SK-N-SH (cell line): ENCODE results near the gene DNPEP. TPM values are rescaled to one million over a fixed set of nuclear protein-coding genes. Genes with fewer than 3 reads are reported as not detected.

Source experiments
- CTCF ChIA-PET: fragments of 300-600, 350-600 bp; formaldehyde crosslinking; extraction: SDS; loops from one replicate; lab custom pipeline; 2021; lab: Yijun Ruan, JAX
- POLR2A ChIA-PET: fragments of 350-600 bp; sonication (Branson Sonifier 250); formaldehyde crosslinking; extraction: SDS; loops from one replicate; lab custom pipeline; 2020; ENCODE audit warnings: antibody characterized with exemption, inconsistent platforms; lab: Yijun Ruan, JAX
- DNase-seq: peaks from one replicate; pipeline ENCODE4 v3.0.0; 2012
- H2AFZ ChIP-seq: fragments of 200-600 bp; sonication (generic); 2 replicates; pipeline ENCODE4 v1.8.1; 2016; ENCODE audit warnings: antibody characterized with exemption, mild to moderate bottlenecking, low read depth
- H3F3A ChIP-seq: fragments of 200-600 bp; sonication (generic); replicated peaks from 2 replicates; pipeline ENCODE3; 2016; ENCODE audit warnings: antibody characterized with exemption, mild to moderate bottlenecking; ENCODE audit not compliant: insufficient read depth
- H3K27ac ChIP-seq, 2 experiments: fragments of 200-500 bp in 1 of 2; fragments of 200-600 bp in 1 of 2; sonication (Bioruptor generic) in 1 of 2; sonication (generic), shearing (Covaris generic) in 1 of 2; 2 replicates each; pipeline versions ENCODE4 v1.5.1 to v1.6.1; 2014 to 2016; ENCODE audit warnings: low read depth in 2 of 2, inconsistent platforms in 1 of 2, low read length in 1 of 2, mild to moderate bottlenecking in 1 of 2, mixed read lengths in 1 of 2
- H3K27me3 ChIP-seq: fragments of 200-600 bp; sonication (generic), shearing (Covaris generic); 2 replicates; pipeline ENCODE4 v1.6.1; 2016; ENCODE audit warnings: mixed run types; ENCODE audit not compliant: insufficient read depth
- H3K36me3 ChIP-seq, 2 experiments: fragments of 200-500 bp in 1 of 2; fragments of 200-600 bp in 1 of 2; sonication (Bioruptor generic) in 1 of 2; sonication (generic) in 1 of 2; replicated peaks in 1 of 2; 2 replicates each; pipeline versions ENCODE3 to v1.5.1; 2014 to 2016; ENCODE audit warnings: low read length in 1 of 2, mild to moderate bottlenecking in 1 of 2; ENCODE audit not compliant: insufficient read depth in 2 of 2, control insufficient read depth in 1 of 2
- H3K4me1 ChIP-seq, 2 experiments: fragments of 200-500 bp in 1 of 2; fragments of 200-600 bp in 1 of 2; sonication (Bioruptor generic) in 1 of 2; sonication (generic), shearing (Covaris generic) in 1 of 2; 2 replicates each; pipeline versions ENCODE4 v1.5.1 to v1.6.1; 2014 to 2016; ENCODE audit warnings: low read depth in 1 of 2, low read length in 1 of 2, mixed run types in 1 of 2; ENCODE audit not compliant: insufficient read depth in 2 of 2, control insufficient read depth in 1 of 2
- H3K4me2 ChIP-seq: fragments of 200-600 bp; sonication (generic), shearing (Covaris generic); 2 replicates; pipeline ENCODE4 v1.6.1; 2017; ENCODE audit warnings: mixed run types
- H3K4me3 ChIP-seq, 2 experiments: fragments of 200-500 bp in 1 of 2; fragments of 200-600 bp in 1 of 2; sonication (Bioruptor generic) in 1 of 2; sonication (generic), shearing (Covaris generic) in 1 of 2; 2 replicates each; pipeline versions ENCODE4 v1.5.1 to v1.8.1; 2014 to 2016; ENCODE audit warnings: low read depth in 2 of 2, inconsistent platforms in 1 of 2, low read length in 1 of 2, mild to moderate bottlenecking in 1 of 2, mixed read lengths in 1 of 2, moderate library complexity in 1 of 2
- H3K79me2 ChIP-seq: fragments of 200-600 bp; sonication (generic); 2 replicates; pipeline ENCODE4 v1.8.1; 2017; ENCODE audit warnings: mild to moderate bottlenecking; ENCODE audit not compliant: insufficient read depth
- H3K9ac ChIP-seq: fragments of 200-600 bp; sonication (generic); 2 replicates; pipeline ENCODE4 v1.6.1; 2017; ENCODE audit warnings: mixed run types
- H3K9me2 ChIP-seq: fragments of 200-600 bp; sonication (generic); 2 replicates; pipeline ENCODE4 v1.6.1; 2017; ENCODE audit warnings: mixed run types
- H3K9me3 ChIP-seq: fragments of 200-600 bp; sonication (generic); 2 replicates; pipeline ENCODE4 v1.6.1; 2017; ENCODE audit warnings: mixed run types, mild to moderate bottlenecking, moderate library complexity
- H4K20me1 ChIP-seq: fragments of 200-600 bp; sonication (generic); 2 replicates; pipeline ENCODE4 v1.6.1; 2017; ENCODE audit warnings: mild to moderate bottlenecking, mixed run types; ENCODE audit not compliant: insufficient read depth
- CHD2 ChIP-seq: fragments of 150-350 bp; IDR thresholded peaks from 2 replicates; pipeline ENCODE4 v1.6.1; 2018; ENCODE audit warnings: low read length; ENCODE audit not compliant: partially characterized antibody
- EP300 ChIP-seq, 2 experiments: IDR thresholded peaks; 2 replicates each; pipeline versions ENCODE4 v1.4.0 to v1.6.1; 2012; ENCODE audit warnings: borderline replicate concordance in 1 of 2, low read depth in 1 of 2, low read length in 1 of 2
- GABPA ChIP-seq: IDR thresholded peaks from 2 replicates; pipeline ENCODE4 v1.4.0; 2012; ENCODE audit warnings: low read depth, mild to moderate bottlenecking
- MXI1 ChIP-seq: IDR thresholded peaks from 2 replicates; pipeline ENCODE4 v1.6.1; 2012; ENCODE audit warnings: mild to moderate bottlenecking, low read depth, low read length, improper control_type of control experiment
- NFIC ChIP-seq: IDR thresholded peaks from 2 replicates; pipeline ENCODE4 v1.4.0; 2012; ENCODE audit warnings: borderline replicate concordance
- RAD21 ChIP-seq: IDR thresholded peaks from 2 replicates; pipeline ENCODE4 v1.6.1; 2012; ENCODE audit warnings: mild to moderate bottlenecking, low read length
- RCOR1 ChIP-seq: fragments of 150-350 bp; IDR thresholded peaks from 2 replicates; pipeline ENCODE4 v1.6.1; 2017; ENCODE audit warnings: antibody characterized with exemption, low read length
- SIN3A ChIP-seq: IDR thresholded peaks from 2 replicates; pipeline ENCODE4 v1.6.1; 2012; ENCODE audit warnings: low read depth, mild to moderate bottlenecking, low read length, moderate library complexity, borderline replicate concordance
- SMC3 ChIP-seq: IDR thresholded peaks from 2 replicates; pipeline ENCODE4 v1.6.1; 2012; ENCODE audit warnings: low read depth, low read length, improper control_type of control experiment
- TCF12 ChIP-seq: IDR thresholded peaks from 2 replicates; pipeline ENCODE4 v1.4.0; 2012
- WGBS: methylation state at CpG from one replicate; pipeline ENCODE4 v1.1.6; 2017; ENCODE audit warnings: low lambda C conversion rate; 5-methylcytosine and 5-hydroxymethylcytosine counted together
- polyA plus RNA-seq, 3 experiments: library from polyadenylated mRNA; depleted of rRNA; stranded (reverse); fragments of >200 nt; gene quantifications; 2 replicates each; pipeline ENCODE4 v1.2.3, GENCODE V29; 2012
- TF ChIP-seq, protein P1 (sequence below): fragments of 200-600 bp; sonication (generic); IDR thresholded peaks from 2 replicates; pipeline ENCODE4 v1.6.1; 2017; ENCODE audit warnings: antibody characterized with exemption, mild to moderate bottlenecking, moderate library complexity

Gene DNPEP
- polyA plus RNA-seq, 1 of the 3 experiments (the other 2 are of a cell fraction), result 80.7 TPM

- no peaks in the 10 kb centered on the region for H3K36me3 ChIP-seq
- H3K4me3 ChIP-seq, result no peak overlapping the region
- CTCF ChIA-PET, result interaction anchor here (1.1 to 1.4 kb wide), 6 partner anchors 16 to 96 kb away, joined by 3 to 4 read pairs (median 4); no protein-coding TSS in a partner anchor
- no peak overlapping the region for H2AFZ ChIP-seq
- peaks cover 0 to 16% of the 10 kb centered on the region in 2 experiments; a peak in 1 of 4 replicates for H3K4me1 ChIP-seq
- POLR2A ChIA-PET, result no interaction called here
- no peaks in the 10 kb centered on the region for H3K27me3 ChIP-seq
- H3K9me3 ChIP-seq, result no peaks in the 10 kb centered on the region
- H3K27ac ChIP-seq, result no peak overlapping the region
- no peaks in the 10 kb centered on the region for H3K79me2 ChIP-seq
- no peaks in the 10 kb centered on the region for H3F3A ChIP-seq
- H3K9me2 ChIP-seq, result no peaks in the 10 kb centered on the region
- TF ChIP-seq SMC3, result peak; percentile 24; the same call in 1 of the 2 replicates
- TF ChIP-seq, protein P1, sequence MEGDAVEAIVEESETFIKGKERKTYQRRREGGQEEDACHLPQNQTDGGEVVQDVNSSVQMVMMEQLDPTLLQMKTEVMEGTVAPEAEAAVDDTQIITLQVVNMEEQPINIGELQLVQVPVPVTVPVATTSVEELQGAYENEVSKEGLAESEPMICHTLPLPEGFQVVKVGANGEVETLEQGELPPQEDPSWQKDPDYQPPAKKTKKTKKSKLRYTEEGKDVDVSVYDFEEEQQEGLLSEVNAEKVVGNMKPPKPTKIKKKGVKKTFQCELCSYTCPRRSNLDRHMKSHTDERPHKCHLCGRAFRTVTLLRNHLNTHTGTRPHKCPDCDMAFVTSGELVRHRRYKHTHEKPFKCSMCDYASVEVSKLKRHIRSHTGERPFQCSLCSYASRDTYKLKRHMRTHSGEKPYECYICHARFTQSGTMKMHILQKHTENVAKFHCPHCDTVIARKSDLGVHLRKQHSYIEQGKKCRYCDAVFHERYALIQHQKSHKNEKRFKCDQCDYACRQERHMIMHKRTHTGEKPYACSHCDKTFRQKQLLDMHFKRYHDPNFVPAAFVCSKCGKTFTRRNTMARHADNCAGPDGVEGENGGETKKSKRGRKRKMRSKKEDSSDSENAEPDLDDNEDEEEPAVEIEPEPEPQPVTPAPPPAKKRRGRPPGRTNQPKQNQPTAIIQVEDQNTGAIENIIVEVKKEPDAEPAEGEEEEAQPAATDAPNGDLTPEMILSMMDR, result peak; percentile 55
- TF ChIP-seq GABPA, result no peak
- peak; percentile 29; the same call in 1 of the 2 replicates for TF ChIP-seq RAD21
- TF ChIP-seq, all 33 proteins: peak for 3
- Histone ChIP-seq H3K4me2 (no peak overlapping the region), H3K9ac (no peak overlapping the region), H4K20me1 (no peaks in the 10 kb centered on the region)
- WGBS, result 83% methylated on average over 16 of the region's 16 CpGs
- DNase-seq, result peak; percentile 39
Observed at GRCh38 chr2:219433666-219434467, 46.2 kb upstream of the DNPEP start.

- no peaks in the 10 kb centered on the region for H4K20me1 ChIP-seq
- TF ChIP-seq NFIC, result no peak
- peak; percentile 85 for TF ChIP-seq RAD21
- peak; percentile 28 for TF ChIP-seq RCOR1
- TF ChIP-seq MXI1, result peak; percentile 50; the same call in 1 of the 2 replicates
- TF ChIP-seq TCF12, result peak; percentile 37; the same call in 1 of the 2 replicates
- 0 out of 4 replicates have a peak, but pooled peaks of 1 of the 2 experiments have one; percentile 10 for TF ChIP-seq EP300 (IDR thresholded peaks at IDR 0.05; ENCODE audit: borderline replicate concordance in 1 of 2, low read depth in 1 of 2, low read length in 1 of 2)
- 0 out of 2 replicates have a peak, but pooled peaks have one; percentile 31 for TF ChIP-seq SIN3A
- no peak for TF ChIP-seq CHD2
- TF ChIP-seq, protein P1, result peak; percentile 50
- TF ChIP-seq SMC3, result peak; percentile 81
- no peaks in the 10 kb centered on the region for H3F3A ChIP-seq
- no peaks in the 10 kb centered on the region for H3K36me3 ChIP-seq
- DNase-seq, result peak; percentile 89
- no peak overlapping the region for H3K9ac ChIP-seq
- POLR2A ChIA-PET, result interaction anchor here (0.6 to 1.2 kb wide), 5 partner anchors 67 to 148 kb away, joined by 3 to 4 read pairs (median 3); no protein-coding TSS in a partner anchor
- H3K4me1 ChIP-seq, result peaks cover 0 to 13% of the 10 kb centered on the region in 2 experiments; a peak in 1 of 4 replicates
- no peaks in the 10 kb centered on the region for H3K27me3 ChIP-seq
- H3K27ac ChIP-seq, result peak overlapping the region in 1 of 2 experiments; percentile 77; a peak in 2 of 4 replicates
- no peak overlapping the region for H3K4me3 ChIP-seq
- no peaks in the 10 kb centered on the region for H3K9me2 ChIP-seq
- no peak overlapping the region for H2AFZ ChIP-seq
- H3K9me3 ChIP-seq, result no peaks in the 10 kb centered on the region
- WGBS, result 44% methylated on average over 6 of the region's 9 CpGs
- H3K4me2 ChIP-seq, result no peak overlapping the region
- no peaks in the 10 kb centered on the region for H3K79me2 ChIP-seq
- CTCF ChIA-PET, result interaction anchor here (0.6 to 5.6 kb wide), 23 partner anchors 9 to 573 kb away, joined by 3 to 36 read pairs (median 5); partner anchors contain the start of genes DES and TMEM198
Observed at GRCh38 chr2:219430633-219431615, 43.2 kb upstream of the DNPEP start.
